ENCODE measurements around the gene ZNF197. TPM values are rescaled to one million over a fixed set of nuclear protein-coding genes. Genes with fewer than 3 reads are reported as not detected.

Gene ZNF197
- 8.0 and 11.2 TPM in 2 replicates for polyA plus RNA-seq

GRCh38 chr3:44624749-44625480 lies at the start of gene ZNF197:
Gene ZNF197, plus strand, starts transcription at chr3:44625036. Its CDS starts 4,119 bp downstream, at chr3:44629155.

GRCh38 chr3:44584646-44585501 lies 40.0 kb upstream of the ZNF197 start, which contains the start of gene ZNF660:
Gene ZNF660, plus strand, starts transcription at chr3:44584964. Its CDS starts 9,230 bp downstream, at chr3:44594194.

GRCh38 chr3:44648564-44649229 lies 23.9 kb downstream of the ZNF197 start, which contains the start of gene ZNF35:
Gene ZNF35, plus strand, starts transcription at chr3:44648732. Its CDS starts 2,336 bp downstream, at chr3:44651068.

Other genes starting within 250 kb of the ZNF197 start
- 1.2 and 1.6 TPM in 2 replicates for gene ZNF445, start 147.4 kb upstream of the ZNF197 start, polyA plus RNA-seq
- 2.2 and 2.7 TPM in 2 replicates for gene ZKSCAN7, start 69.8 kb upstream of the ZNF197 start, polyA plus RNA-seq
- 2.2 and 2.9 TPM in 2 replicates for gene ZNF660, start 40.1 kb upstream of the ZNF197 start, polyA plus RNA-seq
- 3.8 and 6.0 TPM in 2 replicates for gene ZNF35, start 23.7 kb downstream of the ZNF197 start, polyA plus RNA-seq
- 2.6 and 4.6 TPM in 2 replicates for gene ZNF502, start 87.6 kb downstream of the ZNF197 start, polyA plus RNA-seq
- gene ZNF501, start 104.6 kb downstream of the ZNF197 start, polyA plus RNA-seq: 0.20 and 2.7 TPM in 2 replicates
- gene KIAA1143, start 136.6 kb downstream of the ZNF197 start, polyA plus RNA-seq: 41.8 and 49.7 TPM in 2 replicates
- 0.28 and 1.9 TPM in 2 replicates for gene KIF15, start 136.8 kb downstream of the ZNF197 start, polyA plus RNA-seq
- gene TMEM42, start 236.9 kb downstream of the ZNF197 start, polyA plus RNA-seq: 17.5 and 20.8 TPM in 2 replicates
- gene TGM4, start 249.6 kb downstream of the ZNF197 start, polyA plus RNA-seq: not detected in 2 replicates

Data from Purkinje cell (primary cell).